ENCODE data around the gene CSNK1E. TPM values are rescaled to one million over a fixed set of nuclear protein-coding genes. Genes with fewer than 3 reads are reported as not detected.

The CSNK1E gene
- total RNA-seq, 2 experiments from 2014 or later = 117 to 145 TPM

- ChIA-PET POLR2A (no interaction called here), CTCF (no interaction called here)
- Mint-ChIP-seq H3K9me3 (ENCODE audit: low read depth) (no peaks in the 10 kb centered on the region), H3K4me3 (no peak overlapping the region), H3K27me3 (peaks cover 4% of the 10 kb centered on the region), H3K36me3 (ENCODE audit: low read depth) (no peaks in the 10 kb centered on the region), H3K27ac (no peak overlapping the region), H3K4me1 (no peaks in the 10 kb centered on the region)
- no peak for DNase-seq
- no peak for ATAC-seq
- intact Hi-C loops (cut with DNase I, micrococcal nuclease) = no loop called here
Observed at GRCh38 chr22:38327805-38328204, 10.6 kb upstream of the CSNK1E start.

- H3K4me1 Mint-ChIP-seq = no peaks in the 10 kb centered on the region
- intact Hi-C loops (cut with DNase I, micrococcal nuclease) = no loop called here
- H3K36me3 Mint-ChIP-seq (ENCODE audit: low read depth) = no peaks in the 10 kb centered on the region
- H3K27ac Mint-ChIP-seq = no peak overlapping the region
- no peak for DNase-seq
- no peak for ATAC-seq
- ChIA-PET CTCF (no interaction called here), POLR2A (no interaction called here)
- no peaks in the 10 kb centered on the region for H3K9me3 Mint-ChIP-seq (ENCODE audit: low read depth)
- H3K27me3 Mint-ChIP-seq = peaks cover 4% of the 10 kb centered on the region
- no peak overlapping the region for H3K4me3 Mint-ChIP-seq
Observed at GRCh38 chr22:38327396-38327795, 10.2 kb upstream of the CSNK1E start.

GRCh38 chr22:38325587-38325986 is 8.4 kb upstream of the CSNK1E start:
- ChIA-PET POLR2A (no interaction called here), CTCF (interaction anchor here (1.6 kb wide), 1 partner anchor 19 kb away, joined by 4 read pairs; no protein-coding TSS in a partner anchor)
- Mint-ChIP-seq H3K27me3 (peaks cover 4% of the 10 kb centered on the region), H3K27ac (no peak overlapping the region), H3K36me3 (ENCODE audit: low read depth) (no peaks in the 10 kb centered on the region), H3K9me3 (ENCODE audit: low read depth) (no peaks in the 10 kb centered on the region), H3K4me1 (no peaks in the 10 kb centered on the region), H3K4me3 (no peak overlapping the region)
- intact Hi-C loops (cut with DNase I, micrococcal nuclease) = no loop called here
- DNase-seq (no peak), ATAC-seq (no peak)

GRCh38 chr22:38320605-38321402 is 3.6 kb upstream of the CSNK1E start:
- Mint-ChIP-seq H3K4me3 (no peak overlapping the region), H3K27ac (no peak overlapping the region), H3K36me3 (ENCODE audit: low read depth) (peaks cover 4% of the 10 kb centered on the region), H3K4me1 (peaks cover 8% of the 10 kb centered on the region), H3K27me3 (no peaks in the 10 kb centered on the region), H3K9me3 (ENCODE audit: low read depth) (no peaks in the 10 kb centered on the region)
- no peak for ATAC-seq
- CTCF ChIA-PET = interaction anchor here (0.6 kb wide), 1 partner anchor 387 kb away, joined by 4 read pairs; no protein-coding TSS in a partner anchor
- intact Hi-C loops (cut with DNase I, micrococcal nuclease) = no loop called here
- POLR2A ChIA-PET = interaction anchor here (0.6 kb wide), 1 partner anchor 77 kb away, joined by 3 read pairs; no protein-coding TSS in a partner anchor
- DNase-seq = no peak

- no peak for DNase-seq
- H3K36me3 Mint-ChIP-seq (ENCODE audit: low read depth) = peaks cover 13% of the 10 kb centered on the region
- no peaks in the 10 kb centered on the region for H3K27me3 Mint-ChIP-seq
- H3K9me3 Mint-ChIP-seq (ENCODE audit: low read depth) = no peaks in the 10 kb centered on the region
- intact Hi-C loops (cut with DNase I, micrococcal nuclease) = loop anchor here in 1 of 2 experiments (5.0 kb wide), 3 partner anchors 188 to 472 kb away; partner anchors contain the start of genes CBY1, DDX17, EIF3L and FAM227A
- ATAC-seq = no peak
- POLR2A ChIA-PET = interaction anchor here (0.6 to 0.7 kb wide), 2 partner anchors 18 to 117 kb away, joined by 3 to 7 read pairs; partner anchors contain the start of gene MAFF
- CTCF ChIA-PET = no interaction called here
- H3K4me1 Mint-ChIP-seq = peaks cover 25% of the 10 kb centered on the region
- H3K4me3 Mint-ChIP-seq = no peak overlapping the region
- no peak overlapping the region for H3K27ac Mint-ChIP-seq
Observed at GRCh38 chr22:38318792-38319773, 1.9 kb upstream of the CSNK1E start.

- peak; percentile 28 for DNase-seq
- H3K4me1 Mint-ChIP-seq = peaks cover 33% of the 10 kb centered on the region
- peak overlapping the region; percentile 90 for H3K27ac Mint-ChIP-seq
- H3K4me3 Mint-ChIP-seq = peak overlapping the region; percentile 90
- H3K36me3 Mint-ChIP-seq (ENCODE audit: low read depth) = peaks cover 14% of the 10 kb centered on the region
- intact Hi-C loops (cut with DNase I, micrococcal nuclease) = loop anchor here (1.0 to 5.0 kb wide), 10 partner anchors 45 to 471 kb away; partner anchors contain the start of genes TMEM184B (in 2 of the 2), CBY1 (in 1 of the 2), DDX17 (in 1 of the 2) and DMC1 (in 1 of the 2)
- POLR2A ChIA-PET = interaction anchor here (0.6 to 0.7 kb wide), 2 partner anchors 17 to 116 kb away, joined by 3 to 7 read pairs; partner anchors contain the start of gene MAFF
- CTCF ChIA-PET = interaction anchor here (0.9 kb wide), 1 partner anchor 13 kb away, joined by 4 read pairs; no protein-coding TSS in a partner anchor
- H3K9me3 Mint-ChIP-seq (ENCODE audit: low read depth) = no peaks in the 10 kb centered on the region
- ATAC-seq = no peak
- H3K27me3 Mint-ChIP-seq = no peaks in the 10 kb centered on the region
Observed at GRCh38 chr22:38317995-38318715, 922 bp upstream of the CSNK1E start.

- H3K9me3 Mint-ChIP-seq (ENCODE audit: low read depth) = no peaks in the 10 kb centered on the region
- H3K36me3 Mint-ChIP-seq (ENCODE audit: low read depth) = peaks cover 25% of the 10 kb centered on the region
- H3K27me3 Mint-ChIP-seq = no peaks in the 10 kb centered on the region
- ChIA-PET CTCF (interaction anchor here (1.0 kb wide), 1 partner anchor 43 kb away, joined by 3 read pairs; no protein-coding TSS in a partner anchor), POLR2A (interaction anchor here (1.3 kb wide), 1 partner anchor 11 kb away, joined by 4 read pairs; no protein-coding TSS in a partner anchor)
- H3K27ac Mint-ChIP-seq = peak overlapping the region; percentile 94
- intact Hi-C loops (cut with DNase I, micrococcal nuclease) = loop anchor here (1.0 to 5.0 kb wide), 10 partner anchors 43 to 469 kb away; partner anchors contain the start of genes TMEM184B (in 2 of the 2), CBY1 (in 1 of the 2), DDX17 (in 1 of the 2) and DMC1 (in 1 of the 2)
- peak overlapping the region; percentile 90 for H3K4me3 Mint-ChIP-seq
- peaks cover 49% of the 10 kb centered on the region for H3K4me1 Mint-ChIP-seq
- peak; percentile 68 for DNase-seq
- peak; percentile 47 for ATAC-seq
Observed at GRCh38 chr22:38316364-38317121, 690 bp downstream of the CSNK1E start.

GRCh38 chr22:38315823-38316363 is 1.3 kb downstream of the CSNK1E start:
- ChIA-PET CTCF (interaction anchor here (0.7 to 2.4 kb wide), 3 partner anchors 10 to 393 kb away, joined by 3 to 11 read pairs (median 3); no protein-coding TSS in a partner anchor), POLR2A (interaction anchor here (1.3 kb wide), 1 partner anchor 10 kb away, joined by 4 read pairs; no protein-coding TSS in a partner anchor)
- ATAC-seq = no peak
- peak; percentile 23 for DNase-seq
- intact Hi-C loops (cut with DNase I, micrococcal nuclease) = loop anchor here in 1 of 2 experiments (2.0 to 5.0 kb wide), 4 partner anchors 191 to 469 kb away; partner anchors contain the start of genes CBY1, DDX17, EIF3L and FAM227A
- peaks cover 31% of the 10 kb centered on the region for H3K36me3 Mint-ChIP-seq (ENCODE audit: low read depth)
- peaks cover 56% of the 10 kb centered on the region for H3K4me1 Mint-ChIP-seq
- H3K27ac Mint-ChIP-seq = peak overlapping the region; percentile 94
- no peaks in the 10 kb centered on the region for H3K27me3 Mint-ChIP-seq
- H3K9me3 Mint-ChIP-seq (ENCODE audit: low read depth) = no peaks in the 10 kb centered on the region
- peak overlapping the region; percentile 90 for H3K4me3 Mint-ChIP-seq

GRCh38 chr22:38314933-38315822 is 2.1 kb downstream of the CSNK1E start:
- ChIA-PET POLR2A (interaction anchor here (1.3 kb wide), 2 partner anchors 9 kb away, joined by 4 to 5 read pairs; no protein-coding TSS in a partner anchor), CTCF (interaction anchor here (0.7 to 2.4 kb wide), 2 partner anchors 9 to 394 kb away, joined by 3 to 11 read pairs; no protein-coding TSS in a partner anchor)
- H3K4me3 Mint-ChIP-seq = peak overlapping the region; percentile 90
- no peaks in the 10 kb centered on the region for H3K9me3 Mint-ChIP-seq (ENCODE audit: low read depth)
- peak overlapping the region; percentile 94 for H3K27ac Mint-ChIP-seq
- ATAC-seq (no peak), DNase-seq (peak; percentile 19)
- no peaks in the 10 kb centered on the region for H3K27me3 Mint-ChIP-seq
- H3K36me3 Mint-ChIP-seq (ENCODE audit: low read depth) = peaks cover 32% of the 10 kb centered on the region
- peaks cover 60% of the 10 kb centered on the region for H3K4me1 Mint-ChIP-seq
- intact Hi-C loops (cut with DNase I, micrococcal nuclease) = loop anchor here in 1 of 2 experiments (5.0 kb wide), 3 partner anchors 192 to 468 kb away; partner anchors contain the start of genes CBY1, DDX17, EIF3L and FAM227A

Measured in activated CD4-positive, alpha-beta T cell treated with anti-CD3 and anti-CD28 coated beads for 36 hours (primary cell).